GM23248 (cell line): ENCODE results near the gene VPS51. TPM values are rescaled to one million over a fixed set of nuclear protein-coding genes. Genes with fewer than 3 reads are reported as not detected.
A peak's percentile ranks its signal among the peaks of the same experiment; 100 is the strongest.

Source experiments
- DNase-seq: peaks from one replicate; pipeline ENCODE4 v3.0.0-alpha.2; 2015
- H2AFZ ChIP-seq: fragments of 200-600 bp; sonication (generic); 2 replicates; pipeline ENCODE4 v1.6.1; 2016; ENCODE audit warnings: antibody characterized with exemption
- H3F3A ChIP-seq: fragments of 200-600 bp; sonication (generic); 2 replicates; pipeline ENCODE4 v1.6.1; 2016; ENCODE audit warnings: mild to moderate bottlenecking, antibody characterized with exemption, mixed run types; ENCODE audit not compliant: insufficient read depth
- H3K27ac ChIP-seq: fragments of 200-600 bp; sonication (generic); 2 replicates; pipeline ENCODE4 v1.5.1; 2016; ENCODE audit warnings: mild to moderate bottlenecking
- H3K27me3 ChIP-seq: fragments of 200-600 bp; sonication (generic); replicated peaks from 2 replicates; pipeline ENCODE4 v1.6.1; 2016; ENCODE audit warnings: mild to moderate bottlenecking; ENCODE audit not compliant: insufficient read depth
- H3K36me3 ChIP-seq: fragments of 200-600 bp; sonication (generic); 2 replicates; pipeline ENCODE4 v1.6.1; 2016; ENCODE audit warnings: low read depth, mild to moderate bottlenecking
- H3K4me1 ChIP-seq: fragments of 200-600 bp; sonication (generic); 2 replicates; pipeline ENCODE4 v1.6.1; 2016; ENCODE audit warnings: mild to moderate bottlenecking; ENCODE audit not compliant: insufficient read depth
- H3K4me2 ChIP-seq: fragments of 200-600 bp; sonication (generic); one replicate; pipeline ENCODE4 v1.6.1; 2016; ENCODE audit warnings: mild to moderate bottlenecking; ENCODE audit not compliant: unreplicated experiment
- H3K4me3 ChIP-seq: fragments of 200-600 bp; sonication (generic); 2 replicates; pipeline ENCODE4 v1.5.1; 2016; ENCODE audit warnings: mild to moderate bottlenecking
- H3K79me2 ChIP-seq: fragments of 200-600 bp; sonication (generic); 2 replicates; pipeline ENCODE4 v1.6.1; 2016; ENCODE audit warnings: mild to moderate bottlenecking; ENCODE audit not compliant: insufficient read depth
- H3K9ac ChIP-seq: fragments of 200-600 bp; sonication (generic); 2 replicates; pipeline ENCODE4 v1.6.1; 2016; ENCODE audit warnings: mild to moderate bottlenecking
- H3K9me2 ChIP-seq: fragments of 200-600 bp; sonication (generic); 2 replicates; pipeline ENCODE4 v1.6.1; 2016; ENCODE audit warnings: mixed run types, mild to moderate bottlenecking, moderate library complexity; ENCODE audit not compliant: insufficient read depth
- H3K9me3 ChIP-seq: fragments of 200-600 bp; sonication (generic); one replicate; pipeline ENCODE4 v1.6.1; 2017; ENCODE audit warnings: low read depth
- H4K20me1 ChIP-seq: fragments of 200-600 bp; sonication (generic); 2 replicates; pipeline ENCODE4 v1.6.0; 2016; ENCODE audit not compliant: insufficient read depth
- EZH2 ChIP-seq: fragments of 200-600 bp; sonication (generic); IDR thresholded peaks from 2 replicates; pipeline ENCODE4 v1.6.1; 2018; ENCODE audit warnings: antibody characterized with exemption, mild to moderate bottlenecking; ENCODE audit not compliant: insufficient read depth, poor library complexity, severe bottlenecking
- EZH2phosphoT487 ChIP-seq: fragments of 200-600 bp; sonication (generic); IDR thresholded peaks from 2 replicates; pipeline ENCODE4 v1.6.1; 2018; ENCODE audit warnings: antibody characterized with exemption, moderate library complexity, mild to moderate bottlenecking, low read depth; ENCODE audit not compliant: insufficient read depth
- WGBS, 2 experiments: methylation state at CpG; one replicate each; pipeline ENCODE4 v1.1.6; 2015 to 2017; ENCODE audit warnings: low lambda C conversion rate in 2 of 2, low coverage in 1 of 2; ENCODE audit errors: missing lambda C conversion rate in 2 of 2; 5-methylcytosine and 5-hydroxymethylcytosine counted together
- in situ Hi-C: fragments of 300-500 bp; cut with MboI; formaldehyde crosslinking; loops from 2 replicates; pipeline ENCODE4 v1.15.0; 2020
- polyA plus RNA-seq: library from polyadenylated mRNA; unstranded; fragments of >200 nt; fragmentation: Nextera tagmentation; extraction: Ambion mirVana; gene quantifications from 2 replicates; pipeline ENCODE4 v1.2.1, GENCODE V29; 2016
- total RNA-seq: library from RNA; depleted of rRNA; stranded (reverse); fragments of >200 nt; shearing (Covaris generic); gene quantifications from 2 replicates; pipeline ENCODE4 v1.2.3, GENCODE V29; 2014; rRNA removed

The VPS51 gene
- total RNA-seq = 285 and 339 TPM in 2 replicates
- 30.7 and 37.1 TPM in 2 replicates for polyA plus RNA-seq

DNA sequence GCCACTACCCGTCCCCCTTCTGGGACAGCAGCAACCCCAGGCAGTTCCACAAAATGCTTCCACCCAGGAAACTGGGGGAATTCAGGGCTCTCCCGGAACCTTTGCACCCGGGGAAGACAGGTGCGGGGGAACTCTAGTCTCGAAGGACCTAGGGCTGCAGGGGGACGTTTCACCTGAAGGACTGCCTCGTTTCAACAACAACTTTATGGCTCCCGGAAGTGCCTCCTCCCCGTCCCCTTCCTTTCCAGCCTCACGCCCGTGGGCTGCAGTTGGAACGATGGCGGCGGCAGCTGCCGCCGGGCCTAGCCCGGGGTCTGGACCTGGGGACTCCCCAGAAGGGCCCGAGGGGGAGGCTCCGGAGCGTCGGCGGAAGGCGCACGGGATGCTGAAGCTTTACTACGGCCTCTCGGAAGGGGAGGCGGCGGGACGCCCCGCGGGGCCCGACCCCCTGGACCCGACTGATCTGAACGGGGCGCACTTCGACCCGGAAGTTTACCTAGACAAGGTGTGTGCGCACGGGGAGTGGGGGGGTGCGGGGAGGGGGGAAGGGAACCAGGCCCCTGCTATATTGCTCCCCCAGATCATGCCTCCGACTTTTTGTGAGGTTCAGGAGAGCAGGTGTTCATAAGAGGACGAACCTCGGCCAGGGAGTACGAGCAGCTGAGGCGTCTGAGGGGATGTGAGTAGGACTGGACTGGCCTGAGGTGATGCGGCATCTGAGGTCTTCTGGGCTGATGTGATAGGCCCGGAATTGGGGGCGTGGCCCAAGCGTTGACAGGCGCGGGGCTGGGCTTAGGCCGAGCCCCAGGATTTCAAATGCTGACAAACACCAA is at the start of gene VPS51:
VPS51 (plus strand) TSS at position 241 of the 833 bp plus-strand sequence; CDS start at position 278, 37 bp downstream.
- 0 out of 2 replicates have a peak, but pooled peaks cover 4% of the 10 kb centered on the region for H3K36me3 ChIP-seq
- no peaks in the 10 kb centered on the region for H3K27me3 ChIP-seq
- peak within 1 kb of the TSS; percentile 93 for H3K4me3 ChIP-seq
- in situ Hi-C loops = no loop called here
- peak within 1 kb of the TSS; percentile 98 for H2AFZ ChIP-seq
- H3K9me3 ChIP-seq = no peaks in the 10 kb centered on the region
- 1 to 6% methylated on average over 35 to 44 of the region's 52 CpGs for WGBS, 2 experiments
- H4K20me1 ChIP-seq = no peaks in the 10 kb centered on the region
- H3K9me2 ChIP-seq = no peaks in the 10 kb centered on the region
- peaks cover 47% of the 10 kb centered on the region for H3K79me2 ChIP-seq
- H3K4me1 ChIP-seq = peaks cover 7% of the 10 kb centered on the region; the same call in 1 of the 2 replicates
- peaks cover 11% of the 10 kb centered on the region; the same call in 1 of the 2 replicates for H3F3A ChIP-seq
- DNase-seq = peak; percentile 96
- TF ChIP-seq EZH2phosphoT487 (no peak), EZH2 (no peak)
- H3K4me2 ChIP-seq = peak within 1 kb of the TSS; percentile 75
- H3K9ac ChIP-seq = peak within 1 kb of the TSS; percentile 97
- peak within 1 kb of the TSS; percentile 80 for H3K27ac ChIP-seq

DNA sequence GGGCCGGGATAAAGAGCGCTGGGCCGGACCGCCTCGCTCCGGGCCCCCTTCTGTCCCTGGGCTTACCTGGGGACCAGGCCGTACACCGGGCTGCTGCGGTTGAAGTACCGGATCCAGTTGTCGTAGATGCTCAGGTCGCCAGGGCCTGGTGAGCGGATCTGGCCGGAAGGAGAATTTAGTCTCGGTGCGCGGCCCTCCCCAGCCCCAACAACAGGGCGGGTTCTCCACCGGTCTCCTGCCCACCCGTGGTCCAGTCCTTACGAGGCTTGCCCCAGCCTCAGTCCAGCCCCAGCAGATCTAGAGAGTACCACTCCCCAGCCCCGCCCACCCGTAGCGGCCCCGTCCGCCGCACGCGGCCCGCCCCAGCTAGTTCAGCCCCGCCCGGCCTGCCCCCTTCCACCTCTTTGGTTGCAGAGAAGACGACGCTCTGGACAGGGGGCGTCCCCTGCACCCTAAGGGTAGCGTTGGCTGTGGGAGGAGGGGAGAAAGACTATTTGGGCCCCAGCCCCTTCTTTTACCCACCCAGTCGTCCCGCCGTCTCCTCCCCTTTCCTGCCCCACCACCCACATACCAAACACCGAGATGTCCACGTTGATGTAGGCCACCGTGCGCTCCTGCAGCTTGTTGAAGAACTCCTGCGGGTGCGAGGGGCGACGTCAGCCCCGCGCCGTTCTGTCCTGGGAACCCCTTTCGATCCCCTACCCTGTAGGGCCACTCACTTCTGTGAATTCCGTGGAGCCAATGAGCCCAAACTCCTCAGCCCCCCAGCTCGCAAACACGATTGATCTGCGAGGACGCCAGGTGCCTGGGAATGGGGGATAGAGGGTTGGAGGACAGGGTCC is 48.2 kb upstream of the VPS51 start:
- Histone ChIP-seq H3K9me2 (no peaks in the 10 kb centered on the region), H3K36me3 (no peaks in the 10 kb centered on the region), H2AFZ (peak overlapping the region; percentile 87), H3K79me2 (peaks cover 5% of the 10 kb centered on the region), H3K4me3 (peak overlapping the region; percentile 72), H3K9me3 (no peaks in the 10 kb centered on the region), H3K27me3 (no peaks in the 10 kb centered on the region), H3F3A (no peaks in the 10 kb centered on the region), H3K9ac (peak overlapping the region; percentile 77), H3K4me2 (peak overlapping the region; percentile 74), H4K20me1 (no peaks in the 10 kb centered on the region), H3K27ac (no peak overlapping the region), H3K4me1 (peaks cover 4% of the 10 kb centered on the region; the same call in 1 of the 2 replicates)
- no peak for TF ChIP-seq EZH2phosphoT487
- TF ChIP-seq EZH2 = no peak
- WGBS, 2 experiments = 8 to 10% methylated on average over 51 to 56 of the region's 56 CpGs
- peak; percentile 51 for DNase-seq
- in situ Hi-C loops = no loop called here

DNA sequence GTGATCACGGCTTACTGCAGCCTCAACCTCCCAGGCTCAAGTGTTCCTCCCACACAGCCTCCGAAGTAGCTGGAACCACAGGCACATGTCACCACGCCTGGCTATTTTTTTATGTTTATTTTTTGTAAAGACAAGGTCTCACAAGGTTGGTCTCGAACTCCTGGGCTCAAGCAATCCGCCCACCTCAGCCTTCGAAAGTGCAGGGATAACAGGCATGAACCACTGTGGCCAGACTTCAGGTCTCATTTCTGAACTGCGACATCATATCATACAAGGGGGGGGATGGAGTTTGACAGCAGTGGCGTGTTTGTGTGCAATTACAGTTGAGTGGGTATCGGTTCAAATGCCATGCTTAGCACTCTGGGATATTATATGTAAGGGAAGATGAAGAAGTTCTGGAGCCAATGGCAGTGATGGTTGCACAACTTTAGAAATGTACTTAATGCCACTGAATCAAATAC is 44.6 kb upstream of the VPS51 start:
- no peaks in the 10 kb centered on the region for H3F3A ChIP-seq
- DNase-seq = no peak
- H4K20me1 ChIP-seq = no peaks in the 10 kb centered on the region
- H3K36me3 ChIP-seq = no peaks in the 10 kb centered on the region
- TF ChIP-seq EZH2phosphoT487 (no peak), EZH2 (no peak)
- H3K4me3 ChIP-seq = no peak overlapping the region
- H3K4me1 ChIP-seq = peaks cover 4% of the 10 kb centered on the region; the same call in 1 of the 2 replicates
- in situ Hi-C loops = no loop called here
- H3K4me2 ChIP-seq = no peak overlapping the region
- no peak overlapping the region for H3K9ac ChIP-seq
- no peak overlapping the region for H3K27ac ChIP-seq
- H3K27me3 ChIP-seq = no peaks in the 10 kb centered on the region
- 0 out of 2 replicates have a peak, but pooled peaks cover 3% of the 10 kb centered on the region for H3K79me2 ChIP-seq
- no peaks in the 10 kb centered on the region for H3K9me2 ChIP-seq
- H2AFZ ChIP-seq = no peak overlapping the region
- no peaks in the 10 kb centered on the region for H3K9me3 ChIP-seq
- 71 to 74% methylated on average over 9 of the region's 9 CpGs for WGBS, 2 experiments
